SK-MEL-5 (cell line): Measurements from ENCODE around the gene TTLL5. TPM values are rescaled to one million over a fixed set of nuclear protein-coding genes. Genes with fewer than 3 reads are reported as not detected.

Source experiments
- DNase-seq: peaks from one replicate; pipeline ENCODE4 v3.0.0-alpha.2; 2016; ENCODE audit warnings: low read depth, low spot score
- in situ Hi-C: cut with HindIII; loops from 2 replicates; pipeline ENCODE4 v1.10.0; 2016; ENCODE audit warnings: low sequenced_read_pairs, high pct_unique_total_duplicates, low pct_unique_long_range_greater_than_20kb
- total RNA-seq: library from RNA; depleted of rRNA; stranded (reverse); fragments of >200 nt; shearing (Covaris generic); gene quantifications from 2 replicates; pipeline ENCODE4 v1.2.3, GENCODE V29; 2014

TTLL5 gene
- total RNA-seq, 1 experiment from 2014 or later, result 10.6 TPM

DNA sequence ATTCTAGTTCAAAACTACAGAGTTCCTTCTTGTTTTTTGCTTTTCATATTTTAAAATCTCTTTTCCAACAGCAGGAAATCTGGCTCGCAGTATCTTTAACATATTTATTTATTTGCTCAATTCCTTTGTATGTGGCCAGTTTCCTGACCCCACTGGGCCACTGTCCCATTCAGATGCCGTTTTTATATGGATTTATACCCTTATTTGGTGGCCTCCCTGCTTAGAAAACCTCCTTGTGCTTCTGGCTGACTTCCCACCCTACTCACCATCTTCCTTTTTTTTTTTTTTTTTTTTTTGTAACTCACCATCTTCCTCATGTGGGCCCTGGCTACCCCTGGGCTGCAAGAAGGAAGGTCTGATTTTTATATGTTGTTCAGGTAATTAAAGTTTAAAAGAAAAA, 53.9 kb downstream of the TTLL5 start:
- DNase-seq, result no peak
- in situ Hi-C loops, result loop anchor here (25.0 kb wide), 1 partner anchor 272 kb away; the partner anchor contains the start of genes IFT43 and TGFB3

GRCh38 chr14:75715926-75716780, 55.1 kb downstream of the TTLL5 start:
- in situ Hi-C loops, result loop anchor here (25.0 kb wide), 1 partner anchor 271 kb away; the partner anchor contains the start of genes IFT43 and TGFB3
- DNase-seq, result no peak

- in situ Hi-C loops, result loop anchor here (25.0 kb wide), 1 partner anchor 270 kb away; the partner anchor contains the start of genes IFT43 and TGFB3
- no peak for DNase-seq
These were observed 56.7 kb downstream of the TTLL5 start for GRCh38 chr14:75717729-75718128.

DNA sequence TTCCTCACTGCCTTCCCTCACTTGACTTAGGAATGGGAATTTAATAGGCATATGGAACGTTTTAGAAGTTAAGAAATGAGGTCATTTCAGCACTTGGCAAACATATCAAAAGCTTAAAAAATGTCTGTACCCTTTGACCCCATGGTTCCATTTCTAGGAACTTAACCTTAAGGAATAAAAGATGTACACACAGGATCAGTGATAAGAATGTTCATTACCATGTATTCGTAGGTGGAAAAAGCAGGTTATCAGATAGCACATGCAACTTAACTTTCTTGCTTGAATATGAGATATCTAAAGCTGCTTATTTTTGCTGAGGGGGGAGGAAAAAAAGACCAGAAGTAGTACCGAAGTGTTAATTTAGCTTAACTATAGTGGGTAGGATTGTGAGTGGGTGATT, 57.2 kb downstream of the TTLL5 start:
- in situ Hi-C loops, result loop anchor here (25.0 kb wide), 1 partner anchor 269 kb away; the partner anchor contains the start of genes IFT43 and TGFB3
- no peak for DNase-seq

DNA sequence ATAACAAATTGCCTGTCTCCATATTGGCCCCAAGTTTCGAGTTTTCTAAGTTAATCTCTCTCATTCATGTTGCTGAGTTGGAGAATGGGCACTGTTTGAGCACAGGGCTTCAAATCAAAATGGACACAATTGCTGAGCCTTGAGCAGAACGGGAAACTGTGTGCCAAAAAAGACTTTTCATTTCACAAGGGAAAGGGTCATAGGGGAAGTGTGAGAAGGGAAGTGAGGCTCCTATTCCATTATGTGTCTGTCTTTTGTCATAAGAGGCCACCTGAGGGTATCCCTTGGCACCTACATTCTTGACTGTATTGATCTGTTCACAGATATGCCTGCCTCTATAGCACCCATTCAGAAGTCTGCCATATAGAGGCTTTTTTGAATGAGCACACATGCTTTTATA, 59.1 kb downstream of the TTLL5 start:
- DNase-seq, result no peak
- in situ Hi-C loops, result loop anchor here (25.0 kb wide), 1 partner anchor 267 kb away; the partner anchor contains the start of genes IFT43 and TGFB3

DNA sequence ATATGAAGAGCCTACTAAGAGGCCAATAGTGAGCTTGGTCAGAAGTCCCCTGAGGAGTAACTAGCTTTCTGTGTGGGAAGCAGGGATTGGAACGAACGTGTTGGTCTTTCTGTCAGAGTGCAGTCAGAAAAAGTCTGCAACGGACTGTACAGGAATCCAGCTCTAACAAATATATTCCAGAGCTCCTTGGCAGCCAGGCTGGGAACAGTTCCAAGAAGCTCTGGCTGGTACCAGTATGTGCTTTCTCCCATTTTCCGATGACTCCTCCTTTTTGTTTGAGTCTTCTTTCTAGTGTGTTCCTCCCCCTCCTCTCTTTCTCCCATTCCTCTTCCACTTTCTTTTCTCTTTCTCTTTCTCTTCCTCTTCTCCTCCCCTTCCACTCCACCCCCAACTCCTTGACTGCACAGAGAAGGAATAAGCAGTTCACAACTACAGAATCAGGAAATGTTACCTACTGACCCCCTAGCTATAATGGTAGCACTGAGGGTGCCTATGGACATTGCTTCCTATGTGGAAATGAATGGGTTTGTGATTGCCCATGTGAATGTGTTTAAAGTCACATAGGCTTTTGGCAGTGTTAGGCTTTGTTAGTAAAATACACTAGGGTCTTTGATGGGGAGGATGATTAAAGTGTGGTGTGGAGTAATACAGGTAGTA, 59.9 kb downstream of the TTLL5 start:
- in situ Hi-C loops, result loop anchor here (25.0 kb wide), 1 partner anchor 266 kb away; the partner anchor contains the start of genes IFT43 and TGFB3
- DNase-seq, result no peak

GRCh38 chr14:75723716-75724115, 62.7 kb downstream of the TTLL5 start:
- in situ Hi-C loops, result loop anchor here (25.0 kb wide), 1 partner anchor 264 kb away; the partner anchor contains the start of genes IFT43 and TGFB3
- no peak for DNase-seq

GRCh38 chr14:75724414-75725204, 63.6 kb downstream of the TTLL5 start:
- DNase-seq, result no peak
- in situ Hi-C loops, result loop anchor here (25.0 kb wide), 1 partner anchor 263 kb away; the partner anchor contains the start of genes IFT43 and TGFB3

DNA sequence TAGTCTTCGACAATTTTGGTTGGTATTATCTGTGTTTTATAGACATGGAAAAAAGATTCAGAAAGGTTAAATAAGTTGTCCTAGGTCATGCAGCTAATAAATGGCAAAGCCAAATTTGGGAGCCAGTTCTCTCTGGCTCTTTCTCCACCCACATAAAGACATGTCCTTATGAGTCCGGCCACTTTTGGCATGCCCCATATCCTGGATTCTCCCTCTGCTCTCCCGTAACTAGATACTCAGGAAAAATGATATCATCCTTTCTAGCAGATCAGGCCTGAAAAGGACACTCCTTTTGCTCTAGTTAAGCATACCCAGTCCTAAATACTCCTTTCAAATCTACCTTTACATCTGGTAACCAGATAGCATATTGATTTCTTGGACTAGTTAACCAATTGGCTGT, 64.4 kb downstream of the TTLL5 start:
- no peak for DNase-seq
- in situ Hi-C loops, result no loop called here

GRCh38 chr14:75726321-75726720, 65.3 kb downstream of the TTLL5 start:
- DNase-seq, result no peak
- in situ Hi-C loops, result no loop called here

- in situ Hi-C loops, result no loop called here
- DNase-seq, result no peak
These were observed 66.1 kb downstream of the TTLL5 start for GRCh38 chr14:75727124-75727523.

- in situ Hi-C loops, result no loop called here
- no peak for DNase-seq
These were observed 71.8 kb downstream of the TTLL5 start for GRCh38 chr14:75732888-75733287.

DNA sequence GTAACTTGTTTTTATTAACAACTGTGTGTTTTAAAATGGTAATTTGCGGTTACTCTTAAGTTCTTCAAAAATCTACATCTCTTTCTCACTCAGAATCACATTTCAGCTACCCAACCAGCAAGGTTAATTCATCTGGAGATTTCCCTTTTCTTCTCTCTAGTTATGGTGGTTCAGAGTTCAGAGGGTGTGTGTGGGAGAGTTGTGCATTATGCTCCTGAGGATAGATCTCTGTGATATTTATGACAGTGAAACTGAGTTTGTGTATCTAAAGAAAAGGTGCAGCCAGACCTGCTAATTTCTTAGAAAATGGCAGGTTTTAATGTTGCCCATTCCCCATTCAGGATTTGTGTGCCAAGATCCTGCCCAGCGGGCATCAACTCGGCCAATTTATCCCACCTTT, 73.8 kb downstream of the TTLL5 start:
- in situ Hi-C loops, result no loop called here

GRCh38 chr14:75736845-75737485, 75.9 kb downstream of the TTLL5 start:
- no peak for DNase-seq
- in situ Hi-C loops, result no loop called here

More for the DNA sequence above, 73.8 kb downstream of the TTLL5 start:
- DNase-seq, result no peak

DNA sequence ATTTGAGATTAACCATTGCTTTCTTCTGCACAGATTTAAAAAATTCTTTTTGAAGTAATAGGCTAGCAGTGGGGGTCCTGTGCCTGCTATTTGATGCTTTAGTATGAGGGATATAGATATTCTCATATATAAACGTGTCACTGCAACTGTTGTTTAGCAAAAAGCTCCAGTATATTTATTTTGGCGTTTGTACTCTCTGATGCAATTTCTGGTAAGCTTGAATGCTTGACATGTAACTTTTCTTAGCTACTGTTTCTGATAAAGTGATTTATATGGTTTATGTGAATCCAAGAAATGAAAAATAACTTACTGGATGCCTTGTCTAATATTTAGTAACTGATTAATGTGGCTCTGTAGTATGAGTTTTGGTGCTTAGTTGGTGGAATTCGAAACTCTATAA, 77.1 kb downstream of the TTLL5 start:
- DNase-seq, result no peak
- in situ Hi-C loops, result no loop called here

DNA sequence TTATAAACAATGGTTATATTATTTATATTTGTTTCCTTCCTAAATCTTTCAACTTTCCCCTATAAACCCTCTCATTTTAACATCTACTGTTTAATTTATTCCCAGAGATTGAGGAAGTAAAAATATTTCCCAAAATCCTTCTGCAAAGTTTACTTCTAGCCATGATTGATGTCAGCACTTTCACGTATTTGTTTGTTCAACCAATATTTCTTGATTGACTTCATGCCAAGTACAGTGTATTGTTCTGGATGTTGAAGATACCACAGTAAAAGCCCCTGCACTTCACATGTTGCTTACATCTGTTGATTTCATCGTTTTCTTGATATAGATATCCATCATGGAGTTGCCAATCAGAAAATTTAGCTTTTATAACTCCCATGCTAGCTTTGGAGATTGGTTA, 81.8 kb downstream of the TTLL5 start:
- in situ Hi-C loops, result no loop called here
- no peak for DNase-seq

GRCh38 chr14:75747899-75748298, 86.9 kb downstream of the TTLL5 start:
- in situ Hi-C loops, result no loop called here
- DNase-seq, result no peak
